Neural progenitor cell (in vitro differentiated cells): ENCODE measurements around the gene ADGRV1. TPM values are rescaled to one million over a fixed set of nuclear protein-coding genes. Genes with fewer than 3 reads are reported as not detected.
A peak's percentile ranks its signal among the peaks of the same experiment; 100 is the strongest.

Experiments used
- DNase-seq: peaks from one replicate; pipeline ENCODE4 v3.0.0-alpha.2; 2016; ENCODE audit warnings: low spot score
- H2AFZ ChIP-seq: fragments of 200-600 bp; sonication (generic); replicated peaks from 2 replicates; pipeline ENCODE4 v1.6.1; 2016; ENCODE audit warnings: antibody characterized with exemption
- H3F3A ChIP-seq: fragments of 200-600 bp; sonication (generic); 2 replicates; pipeline ENCODE4 v1.6.1; 2016; ENCODE audit warnings: antibody characterized with exemption, low read depth
- H3K27ac ChIP-seq: fragments of 200-600 bp; sonication (generic); 2 replicates; pipeline ENCODE4 v1.5.1; 2016; ENCODE audit warnings: mild to moderate bottlenecking
- H3K27me3 ChIP-seq: fragments of 200-600 bp; sonication (generic); 2 replicates; pipeline ENCODE4 v1.6.1; 2016; ENCODE audit warnings: mild to moderate bottlenecking, moderate library complexity
- H3K36me3 ChIP-seq: fragments of 200-600 bp; sonication (generic); 2 replicates; pipeline ENCODE4 v1.5.1; 2016
- H3K4me1 ChIP-seq: fragments of 200-600 bp; sonication (generic); 2 replicates; pipeline ENCODE4 v1.6.1; 2016; ENCODE audit warnings: mixed run types
- H3K4me2 ChIP-seq: fragments of 200-600 bp; sonication (generic); 2 replicates; pipeline ENCODE4 v1.6.1; 2016
- H3K4me3 ChIP-seq: fragments of 200-600 bp; sonication (generic); 2 replicates; pipeline ENCODE4 v1.5.1; 2016
- H3K79me2 ChIP-seq: fragments of 200-600 bp; sonication (generic); 2 replicates; pipeline ENCODE4 v1.6.1; 2016; ENCODE audit warnings: low read depth
- H3K9ac ChIP-seq: fragments of 200-600 bp; sonication (generic); 2 replicates; pipeline ENCODE4 v1.6.1; 2016
- H3K9me3 ChIP-seq: fragments of 200-600 bp; sonication (generic); 2 replicates; pipeline ENCODE4 v1.5.1; 2016; ENCODE audit warnings: low read depth
- H4K20me1 ChIP-seq: fragments of 200-600 bp; sonication (generic); 2 replicates; pipeline ENCODE4 v1.6.1; 2016; ENCODE audit warnings: low read depth
- H3K27ac Mint-ChIP-seq: 3 replicates; pipeline ENCODE4 v1.8.0; 2021; ENCODE audit warnings: mixed read lengths
- H3K27me3 Mint-ChIP-seq: 2 replicates; pipeline ENCODE4 v1.8.0; 2022; ENCODE audit warnings: low read depth, mild to moderate bottlenecking, inconsistent platforms, moderate library complexity, mixed read lengths; ENCODE audit not compliant: insufficient read depth
- H3K36me3 Mint-ChIP-seq: 3 replicates; pipeline ENCODE4 v1.8.0; 2021; ENCODE audit warnings: mixed read lengths
- H3K4me1 Mint-ChIP-seq: 3 replicates; pipeline ENCODE4 v1.8.0; 2021; ENCODE audit warnings: mixed read lengths
- H3K4me3 Mint-ChIP-seq: 3 replicates; pipeline ENCODE4 v1.8.0; 2021; ENCODE audit warnings: mild to moderate bottlenecking, moderate library complexity, mixed read lengths
- H3K9me3 Mint-ChIP-seq: 3 replicates; pipeline ENCODE4 v1.8.0; 2020; ENCODE audit warnings: mixed read lengths
- EZH2 ChIP-seq: fragments of 200-600 bp; sonication (generic); IDR thresholded peaks from 2 replicates; pipeline ENCODE4 v1.6.1; 2017; ENCODE audit warnings: antibody characterized with exemption, mild to moderate bottlenecking, moderate library complexity
- EZH2phosphoT487 ChIP-seq: fragments of 200-600 bp; sonication (generic); IDR thresholded peaks from 2 replicates; pipeline ENCODE4 v1.6.1; 2017; ENCODE audit warnings: antibody characterized with exemption
- total RNA-seq: library from RNA; depleted of rRNA; stranded (reverse); fragments of >200 nt; gene quantifications from 2 replicates; pipeline ENCODE4 v1.2.3, GENCODE V29; 2015; ENCODE audit warnings: low replicate concordance
- TF ChIP-seq, protein P1 (sequence below): fragments of 200-600 bp; sonication (generic); IDR thresholded peaks from 2 replicates; pipeline ENCODE4 v1.5.1; 2017; ENCODE audit warnings: antibody characterized with exemption, mild to moderate bottlenecking

The ADGRV1 gene
- total RNA-seq, 1 donor from 2014 or later = 151 TPM

DNA sequence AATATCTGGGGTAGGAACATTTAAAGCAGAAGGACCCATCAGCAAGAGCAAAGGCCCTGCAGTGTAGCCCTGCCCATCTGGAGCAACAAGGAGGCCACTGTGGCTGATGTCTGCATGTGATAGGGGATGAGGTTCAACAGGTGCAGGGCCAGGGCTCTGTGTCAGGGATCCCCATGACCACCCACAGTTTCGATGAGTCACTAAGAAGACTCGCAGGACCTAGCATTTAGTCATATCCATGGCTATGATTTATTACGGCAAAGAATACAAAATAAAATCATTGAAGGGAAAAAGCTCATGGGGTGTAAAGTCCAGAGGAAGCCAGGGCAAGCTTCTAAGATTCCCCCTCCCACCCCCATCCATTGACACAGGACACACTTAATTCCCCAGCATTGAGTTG lies 188.6 kb downstream of the ADGRV1 start:
- Histone ChIP-seq H2AFZ (no peak overlapping the region), H3K4me2 (no peak overlapping the region), H3K27ac (peak overlapping the region; percentile 77), H3K4me1 (peaks cover 15% of the 10 kb centered on the region), H4K20me1 (no peaks in the 10 kb centered on the region), H3K36me3 (peaks cover 27% of the 10 kb centered on the region), H3K27me3 (no peaks in the 10 kb centered on the region), H3K79me2 (no peaks in the 10 kb centered on the region), H3F3A (peaks cover 6% of the 10 kb centered on the region), H3K4me3 (no peak overlapping the region), H3K9ac (no peak overlapping the region), H3K9me3 (no peaks in the 10 kb centered on the region)
- no peak overlapping the region for H3K27ac Mint-ChIP-seq
- H3K4me1 Mint-ChIP-seq = peaks cover 9% of the 10 kb centered on the region
- H3K9me3 Mint-ChIP-seq = peaks cover 6% of the 10 kb centered on the region
- no peak overlapping the region for H3K4me3 Mint-ChIP-seq
- TF ChIP-seq EZH2phosphoT487 (no peak), EZH2 (no peak)
- TF ChIP-seq, protein P1, sequence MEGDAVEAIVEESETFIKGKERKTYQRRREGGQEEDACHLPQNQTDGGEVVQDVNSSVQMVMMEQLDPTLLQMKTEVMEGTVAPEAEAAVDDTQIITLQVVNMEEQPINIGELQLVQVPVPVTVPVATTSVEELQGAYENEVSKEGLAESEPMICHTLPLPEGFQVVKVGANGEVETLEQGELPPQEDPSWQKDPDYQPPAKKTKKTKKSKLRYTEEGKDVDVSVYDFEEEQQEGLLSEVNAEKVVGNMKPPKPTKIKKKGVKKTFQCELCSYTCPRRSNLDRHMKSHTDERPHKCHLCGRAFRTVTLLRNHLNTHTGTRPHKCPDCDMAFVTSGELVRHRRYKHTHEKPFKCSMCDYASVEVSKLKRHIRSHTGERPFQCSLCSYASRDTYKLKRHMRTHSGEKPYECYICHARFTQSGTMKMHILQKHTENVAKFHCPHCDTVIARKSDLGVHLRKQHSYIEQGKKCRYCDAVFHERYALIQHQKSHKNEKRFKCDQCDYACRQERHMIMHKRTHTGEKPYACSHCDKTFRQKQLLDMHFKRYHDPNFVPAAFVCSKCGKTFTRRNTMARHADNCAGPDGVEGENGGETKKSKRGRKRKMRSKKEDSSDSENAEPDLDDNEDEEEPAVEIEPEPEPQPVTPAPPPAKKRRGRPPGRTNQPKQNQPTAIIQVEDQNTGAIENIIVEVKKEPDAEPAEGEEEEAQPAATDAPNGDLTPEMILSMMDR = no peak
- H3K27me3 Mint-ChIP-seq = no peaks in the 10 kb centered on the region
- DNase-seq = no peak
- peaks cover 47% of the 10 kb centered on the region for H3K36me3 Mint-ChIP-seq

- H3K4me3 Mint-ChIP-seq = no peak overlapping the region
- Histone ChIP-seq H3K4me2 (no peak overlapping the region), H3K4me1 (peaks cover 15% of the 10 kb centered on the region), H3K4me3 (no peak overlapping the region), H2AFZ (no peak overlapping the region), H3K27ac (peak overlapping the region; percentile 77), H3K9ac (no peak overlapping the region), H3K79me2 (no peaks in the 10 kb centered on the region), H4K20me1 (no peaks in the 10 kb centered on the region), H3K27me3 (no peaks in the 10 kb centered on the region), H3K36me3 (peaks cover 27% of the 10 kb centered on the region), H3K9me3 (no peaks in the 10 kb centered on the region), H3F3A (peaks cover 6% of the 10 kb centered on the region)
- no peak overlapping the region for H3K27ac Mint-ChIP-seq
- TF ChIP-seq, protein P1 = no peak
- TF ChIP-seq EZH2 = no peak
- TF ChIP-seq EZH2phosphoT487 = no peak
- peaks cover 9% of the 10 kb centered on the region for H3K4me1 Mint-ChIP-seq
- H3K27me3 Mint-ChIP-seq = no peaks in the 10 kb centered on the region
- peak; percentile 63 for DNase-seq
- H3K9me3 Mint-ChIP-seq = peaks cover 6% of the 10 kb centered on the region
- H3K36me3 Mint-ChIP-seq = peaks cover 45% of the 10 kb centered on the region
Observed at GRCh38 chr5:90747693-90748092, 189.1 kb downstream of the ADGRV1 start.

- H3K36me3 ChIP-seq = peaks cover 23% of the 10 kb centered on the region
- H3K4me3 Mint-ChIP-seq = no peak overlapping the region
- no peak overlapping the region for H2AFZ ChIP-seq
- TF ChIP-seq EZH2 = no peak
- TF ChIP-seq EZH2phosphoT487 = no peak
- TF ChIP-seq, protein P1 = no peak
- DNase-seq = no peak
- H3K79me2 ChIP-seq = no peaks in the 10 kb centered on the region
- no peaks in the 10 kb centered on the region for H4K20me1 ChIP-seq
- no peaks in the 10 kb centered on the region for H3F3A ChIP-seq
- no peak overlapping the region for H3K4me2 ChIP-seq
- H3K4me1 Mint-ChIP-seq = no peaks in the 10 kb centered on the region
- H3K4me1 ChIP-seq = no peaks in the 10 kb centered on the region
- no peak overlapping the region for H3K27ac ChIP-seq
- H3K4me3 ChIP-seq = no peak overlapping the region
- no peaks in the 10 kb centered on the region for H3K9me3 Mint-ChIP-seq
- H3K36me3 Mint-ChIP-seq = peaks cover 35% of the 10 kb centered on the region
- no peaks in the 10 kb centered on the region for H3K27me3 ChIP-seq
- no peaks in the 10 kb centered on the region for H3K27me3 Mint-ChIP-seq
- no peaks in the 10 kb centered on the region for H3K9me3 ChIP-seq
- H3K27ac Mint-ChIP-seq = no peak overlapping the region
- no peak overlapping the region for H3K9ac ChIP-seq
Observed at GRCh38 chr5:90759119-90759518, 200.5 kb downstream of the ADGRV1 start.
